Uterus (tissue), 2 donors: ENCODE data around the gene DAB2.

ENCODE experiments used
- CTCF ChIP-seq, 4 experiments: fragments of 200-600 bp in 2 of 4; fragments of 450-650 bp in 2 of 4; sonication (generic) in 2 of 4; IDR thresholded peaks; one replicate each; pipeline ENCODE4 v1.5.1; 2016 to 2019; ENCODE audit warnings: antibody characterized with exemption in 4 of 4, mild to moderate bottlenecking in 2 of 4, moderate library complexity in 1 of 4
- POLR2A ChIP-seq, 2 donors: fragments of 450-650 bp; IDR thresholded peaks; one replicate each; pipeline ENCODE4 v1.6.1; 2016; ENCODE audit warnings: antibody characterized with exemption in 2 of 2, mild to moderate bottlenecking in 1 of 2, moderate library complexity in 1 of 2

GRCh38 chr5:39469777-39470415, 45.1 kb upstream of the DAB2 start:
- TF ChIP-seq POLR2A (IDR thresholded peaks at IDR 0.05): no peak
- no peak for TF ChIP-seq CTCF (IDR thresholded peaks at IDR 0.05)
